Amniotic epithelial cell (primary cell): ENCODE data around the gene MAP2K3.

Experiments
- DNase-seq: peaks from one replicate; pipeline ENCODE4 v3.0.0-alpha.2; 2010; ENCODE audit warnings: low read depth

Gene MAP2K3

DNA sequence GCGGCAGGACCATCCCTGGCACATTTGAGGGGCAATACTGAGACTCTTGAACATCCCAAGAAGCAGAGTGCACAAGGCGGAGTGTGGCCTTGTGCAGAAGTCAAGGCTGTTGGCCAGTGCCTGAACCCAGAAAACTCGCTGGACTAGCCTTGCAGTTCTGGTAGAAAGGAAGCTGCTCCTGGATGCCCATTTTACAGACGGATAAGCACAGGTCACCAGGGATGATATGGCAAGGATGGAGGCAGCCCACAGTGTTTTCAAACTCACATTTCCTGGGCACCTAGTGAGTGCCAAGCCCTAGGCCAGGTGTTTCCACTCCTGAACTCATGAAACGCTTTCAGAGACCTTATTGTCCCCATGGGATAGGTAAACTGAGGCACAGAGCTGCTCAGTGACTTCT, 1.7 kb upstream of the MAP2K3 start:
- no peak for DNase-seq

- peak; percentile 32 for DNase-seq
These were observed 811 bp upstream of the MAP2K3 start for GRCh38 chr17:21283482-21284318.

DNA sequence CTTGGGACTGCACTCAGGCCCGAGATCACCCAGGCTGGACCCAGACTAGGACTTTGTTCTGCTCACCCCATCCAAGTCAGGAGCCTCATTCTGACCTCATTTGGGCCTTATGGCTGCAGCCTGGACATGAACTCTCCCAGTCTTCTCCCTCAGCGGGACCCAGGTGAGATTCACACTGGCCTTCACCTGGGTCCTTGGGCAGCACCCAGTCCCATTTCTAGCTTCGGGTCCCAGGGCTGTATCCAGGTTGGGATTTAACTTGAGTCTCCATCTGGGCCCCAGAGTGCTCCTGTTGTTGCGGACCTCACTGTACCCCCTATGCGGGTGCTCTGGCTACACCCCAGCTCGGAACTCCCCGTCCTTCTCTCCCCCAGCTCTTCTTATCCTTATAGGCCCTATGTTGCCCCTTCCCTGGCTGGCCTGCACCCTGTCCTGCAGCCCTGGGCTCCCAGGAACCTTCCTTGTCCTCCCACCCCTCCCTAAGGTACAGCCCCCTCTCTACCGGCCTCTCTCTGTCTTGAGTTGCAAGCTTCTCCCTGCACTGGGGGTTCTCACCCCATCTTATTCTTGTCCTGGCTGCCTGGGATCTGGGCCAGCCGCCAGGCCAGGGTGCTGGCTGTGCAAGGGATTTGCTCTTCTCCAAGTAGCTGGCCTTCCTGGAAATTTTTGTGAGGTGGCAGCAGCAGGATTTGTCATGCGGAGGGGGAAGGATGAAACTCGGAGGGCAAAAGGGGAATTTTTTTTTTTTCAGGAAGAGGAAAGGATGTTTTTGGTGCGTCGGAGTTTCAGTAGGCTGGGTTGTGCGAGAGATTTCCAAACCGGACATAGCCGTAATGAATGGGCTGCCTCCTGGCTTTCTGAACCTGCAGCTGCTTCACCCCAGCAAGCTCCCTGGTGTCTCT, 904 bp downstream of the MAP2K3 start:
- DNase-seq = peak; percentile 62

GRCh38 chr17:21286066-21286770, 1.7 kb downstream of the MAP2K3 start:
- DNase-seq = peak; percentile 99

GRCh38 chr17:21286909-21287702, 2.6 kb downstream of the MAP2K3 start:
- no peak for DNase-seq

GRCh38 chr17:21287703-21288449, 3.4 kb downstream of the MAP2K3 start:
- peak; percentile 85 for DNase-seq

DNA sequence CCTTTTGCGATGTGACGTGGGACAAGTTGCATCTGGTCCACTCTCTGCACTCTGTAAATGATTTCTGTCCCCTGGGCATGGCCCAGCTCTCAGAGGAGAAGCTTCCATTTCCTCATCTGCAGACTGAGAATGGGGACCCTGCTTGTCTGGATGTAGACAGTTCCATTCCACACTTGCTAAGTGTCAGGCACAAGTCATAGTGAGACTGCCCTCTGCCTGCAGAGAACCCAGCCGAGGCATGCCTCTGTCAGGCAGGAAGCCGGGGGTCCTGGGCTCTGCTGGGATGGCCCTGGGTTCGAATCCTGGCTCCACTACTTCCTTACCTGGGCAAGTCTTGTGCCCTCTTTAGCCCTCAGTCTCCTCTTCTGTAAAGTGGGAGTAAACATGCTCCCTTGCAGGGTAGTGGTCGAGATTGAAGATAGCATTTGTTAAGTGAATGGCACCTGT, 4.1 kb downstream of the MAP2K3 start:
- no peak for DNase-seq

GRCh38 chr17:21289175-21289901, 4.8 kb downstream of the MAP2K3 start:
- DNase-seq = no peak

GRCh38 chr17:21289902-21290571, 5.5 kb downstream of the MAP2K3 start:
- DNase-seq = no peak

DNA sequence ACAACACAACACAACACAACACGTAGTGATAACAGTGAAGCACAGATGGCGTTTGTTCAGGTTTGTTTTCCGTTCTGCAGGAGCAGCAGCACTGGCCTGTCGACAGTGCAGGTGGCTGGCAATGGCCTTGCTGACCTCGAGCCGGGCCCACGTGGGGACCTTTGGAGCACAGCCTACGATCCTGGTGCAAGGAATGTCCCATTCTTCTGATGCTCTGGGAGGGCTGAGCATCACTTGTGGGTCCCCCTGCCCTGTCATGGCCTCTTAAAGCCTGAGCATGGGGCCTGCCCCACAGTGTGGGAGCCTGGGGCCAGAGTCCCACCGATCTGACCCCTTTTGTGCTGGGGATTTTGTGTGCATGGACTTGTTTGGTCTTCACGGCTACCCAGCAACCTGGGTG, 6.8 kb downstream of the MAP2K3 start:
- no peak for DNase-seq

GRCh38 chr17:21291862-21292261, 7.4 kb downstream of the MAP2K3 start:
- DNase-seq = no peak

GRCh38 chr17:21292867-21293830, 8.6 kb downstream of the MAP2K3 start:
- DNase-seq = no peak

- DNase-seq = no peak
These were observed 9.3 kb downstream of the MAP2K3 start for GRCh38 chr17:21293831-21294210.

DNA sequence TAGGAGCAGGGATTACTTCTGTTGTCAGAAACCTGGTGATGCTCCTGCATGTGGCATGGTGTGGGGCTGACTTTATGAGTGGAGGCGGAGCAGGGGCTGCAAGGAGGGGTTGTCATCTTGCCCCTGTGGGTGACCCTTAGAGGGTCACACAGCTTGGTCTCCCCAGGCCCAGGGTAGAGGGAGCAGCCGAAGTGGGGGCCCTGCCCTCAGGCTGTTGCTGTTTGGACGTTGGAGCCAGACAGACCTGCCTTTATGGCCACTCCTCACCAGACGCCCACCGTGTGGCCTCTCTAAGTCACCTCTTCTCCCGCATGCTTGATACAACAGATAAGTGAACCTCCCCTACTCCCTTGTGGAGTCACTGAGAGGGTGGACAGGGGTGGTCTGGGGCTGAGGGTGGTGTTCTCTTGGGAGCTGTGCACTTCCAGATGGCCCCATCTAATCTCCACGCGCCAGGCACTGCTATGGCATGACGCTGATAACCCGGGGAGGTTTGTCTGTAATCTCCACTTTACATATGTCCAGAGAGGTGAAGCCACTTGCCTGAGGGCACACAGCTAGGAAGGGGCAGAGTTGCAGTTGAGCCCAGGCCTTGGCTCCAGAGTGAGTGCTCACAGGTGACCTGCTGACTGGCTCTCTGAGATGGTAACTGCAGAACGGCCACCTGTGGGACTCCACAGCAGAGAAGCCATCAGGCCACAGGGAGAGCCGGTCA, 10.0 kb downstream of the MAP2K3 start:
- DNase-seq = peak; percentile 45

- DNase-seq = peak; percentile 27
These were observed 10.8 kb downstream of the MAP2K3 start for GRCh38 chr17:21295036-21295952.
